Fibroblast of gingiva (primary cell): ENCODE data around the gene CA10.

ENCODE experiments used
- DNase-seq: peaks from one replicate; pipeline ENCODE4 v3.0.0-alpha.2; 2011; ENCODE audit warnings: low read depth

CA10 gene

GRCh38 chr17:51722994-51723393 lies 435.5 kb downstream of the CA10 start:
- DNase-seq, result no peak

- DNase-seq, result no peak
These were observed 436.8 kb downstream of the CA10 start for GRCh38 chr17:51721730-51722129.

DNA sequence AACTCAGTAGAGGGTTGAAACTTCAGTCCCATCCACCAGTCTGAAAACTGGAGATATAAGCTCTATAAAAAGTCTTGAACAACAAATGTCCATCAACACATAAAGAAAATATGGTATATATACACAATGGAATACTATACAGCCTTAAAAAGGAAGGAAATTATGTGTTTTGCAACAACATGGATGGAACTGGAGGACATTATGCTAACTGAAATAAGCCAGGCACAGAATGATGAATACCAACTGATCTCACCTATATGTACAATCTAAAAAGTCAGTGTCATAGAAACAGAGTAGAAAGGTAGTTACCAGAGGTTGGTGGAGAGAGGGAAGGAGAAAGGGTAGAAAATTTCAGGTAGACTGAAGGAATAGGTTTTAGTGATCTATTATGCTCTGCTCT lies 438.1 kb downstream of the CA10 start:
- no peak for DNase-seq

DNA sequence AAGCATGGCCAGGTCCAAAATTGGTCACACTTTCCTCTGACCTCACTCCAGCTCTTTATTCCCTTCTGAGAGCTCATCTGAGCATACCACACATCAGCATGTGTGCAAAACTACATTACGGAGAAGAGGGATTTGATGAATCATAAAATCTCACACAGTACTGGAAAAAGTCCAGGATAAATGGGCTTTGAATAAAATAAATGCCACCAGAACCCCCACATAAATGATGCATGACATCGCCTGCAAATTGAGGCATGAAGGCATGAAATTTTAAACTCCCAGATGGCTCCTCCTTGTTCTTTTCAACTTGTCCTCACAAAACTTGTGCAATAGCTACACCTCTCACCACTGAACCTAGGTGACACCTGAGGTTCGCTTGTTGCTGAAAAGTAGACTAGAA lies 439.5 kb downstream of the CA10 start:
- no peak for DNase-seq

- DNase-seq, result no peak
These were observed 446.9 kb downstream of the CA10 start for GRCh38 chr17:51711581-51711980.

- DNase-seq, result no peak
These were observed 447.9 kb downstream of the CA10 start for GRCh38 chr17:51710634-51710979.

GRCh38 chr17:51709694-51710633 lies 448.6 kb downstream of the CA10 start:
- no peak for DNase-seq

DNA sequence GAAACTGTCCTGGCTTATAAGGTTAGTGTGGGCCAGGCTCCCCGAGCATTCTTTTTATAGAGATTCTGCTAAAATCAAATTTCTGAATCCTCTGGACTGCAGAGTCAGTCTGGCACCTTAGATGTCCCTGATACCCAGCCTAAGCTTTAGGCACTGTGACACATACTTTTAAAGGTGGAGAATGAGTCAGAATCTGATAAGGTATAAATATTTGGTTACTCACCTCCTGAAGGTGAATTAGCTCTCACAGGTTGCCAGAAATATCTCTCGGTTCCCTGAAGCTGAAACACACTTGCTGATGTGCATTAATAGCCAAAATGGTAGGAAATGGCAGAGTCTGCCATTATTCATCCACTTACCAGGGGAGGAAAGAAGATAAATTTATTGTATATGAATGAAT lies 451.3 kb downstream of the CA10 start:
- DNase-seq, result no peak

DNA sequence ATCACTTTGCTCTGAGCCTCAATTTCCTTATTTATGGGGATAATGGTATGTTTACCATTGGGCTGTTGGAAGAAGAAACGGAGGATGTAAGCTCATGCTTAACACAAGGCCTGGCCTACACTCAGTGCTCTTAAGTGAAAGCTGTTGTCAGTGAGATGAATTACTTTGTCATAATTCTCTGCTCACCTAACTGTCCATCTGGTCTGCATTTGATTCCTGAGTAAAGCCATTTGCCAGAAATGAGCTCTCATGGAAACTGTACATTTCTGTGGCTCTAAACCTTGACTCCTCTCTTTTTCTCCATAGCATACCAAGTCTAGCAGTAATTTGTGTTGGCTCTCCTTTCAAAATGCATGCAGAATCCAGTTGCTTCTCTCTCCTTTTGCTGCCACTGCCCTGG lies 452.4 kb downstream of the CA10 start:
- DNase-seq, result no peak

GRCh38 chr17:51703361-51704341 lies 454.9 kb downstream of the CA10 start:
- DNase-seq, result no peak

DNA sequence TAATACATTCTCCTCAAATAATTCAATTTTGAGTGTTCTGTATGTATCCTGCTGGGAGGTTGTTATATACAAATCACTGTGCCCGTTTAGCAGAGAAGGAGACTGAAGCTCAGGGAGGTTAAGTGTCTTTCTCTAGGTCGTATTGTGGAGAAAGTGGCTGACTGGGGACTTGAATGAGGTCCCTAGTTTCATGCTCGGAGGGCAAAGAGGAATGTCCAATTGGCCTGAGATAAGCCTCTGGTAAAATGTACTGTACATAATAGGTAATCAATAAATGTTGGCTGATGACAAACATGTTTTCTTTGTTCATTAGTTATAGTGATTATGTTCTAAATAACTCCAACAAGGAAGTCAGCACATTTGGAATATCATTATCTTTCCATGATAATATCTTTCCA lies 455.6 kb downstream of the CA10 start:
- DNase-seq, result no peak

GRCh38 chr17:51701501-51701900 lies 457.0 kb downstream of the CA10 start:
- no peak for DNase-seq

- no peak for DNase-seq
These were observed 458.3 kb downstream of the CA10 start for GRCh38 chr17:51700011-51700760.

DNA sequence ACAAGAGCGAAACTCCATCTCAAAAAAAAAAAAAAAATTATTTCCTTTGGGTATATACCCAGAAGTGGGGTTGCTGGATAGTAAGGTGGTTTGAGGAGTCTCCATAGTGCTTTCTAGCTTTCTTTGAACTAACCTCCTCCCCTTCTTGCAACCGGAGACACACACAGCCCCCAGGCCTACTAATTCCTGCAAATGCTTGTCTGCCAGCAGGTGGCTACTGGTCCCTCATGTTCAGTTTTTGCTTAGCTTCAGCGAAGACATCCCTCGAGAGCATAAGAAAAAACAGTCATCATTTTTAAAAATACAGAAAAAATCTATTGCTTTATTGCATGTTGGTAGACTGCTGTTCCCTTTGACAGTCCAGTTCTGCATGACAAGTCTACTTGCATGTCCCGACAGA lies 459.2 kb downstream of the CA10 start:
- no peak for DNase-seq

GRCh38 chr17:51692917-51693316 lies 465.6 kb downstream of the CA10 start:
- DNase-seq, result no peak

GRCh38 chr17:51687887-51688286 lies 470.6 kb downstream of the CA10 start:
- no peak for DNase-seq

- DNase-seq, result no peak
These were observed 473.1 kb downstream of the CA10 start for GRCh38 chr17:51685287-51685909.

DNA sequence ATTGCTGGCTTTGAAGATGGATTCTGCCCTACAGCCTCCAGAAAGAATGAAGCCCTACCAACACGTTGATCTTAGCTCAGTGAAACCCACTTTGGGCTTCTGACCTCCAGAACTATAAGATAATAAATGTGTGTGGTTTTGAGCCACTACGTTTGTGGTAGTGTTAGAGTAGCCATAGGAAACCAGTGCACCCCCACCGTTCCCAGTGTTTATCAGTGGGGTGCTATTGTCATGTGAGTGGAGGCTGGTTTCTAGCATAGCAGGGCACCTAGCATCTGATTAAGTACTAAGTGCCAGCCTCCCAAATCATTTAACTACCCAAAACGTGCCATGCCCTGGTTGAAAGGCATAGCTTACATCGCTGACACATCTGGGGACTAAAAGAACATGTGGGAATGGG lies 474.3 kb downstream of the CA10 start:
- no peak for DNase-seq

DNA sequence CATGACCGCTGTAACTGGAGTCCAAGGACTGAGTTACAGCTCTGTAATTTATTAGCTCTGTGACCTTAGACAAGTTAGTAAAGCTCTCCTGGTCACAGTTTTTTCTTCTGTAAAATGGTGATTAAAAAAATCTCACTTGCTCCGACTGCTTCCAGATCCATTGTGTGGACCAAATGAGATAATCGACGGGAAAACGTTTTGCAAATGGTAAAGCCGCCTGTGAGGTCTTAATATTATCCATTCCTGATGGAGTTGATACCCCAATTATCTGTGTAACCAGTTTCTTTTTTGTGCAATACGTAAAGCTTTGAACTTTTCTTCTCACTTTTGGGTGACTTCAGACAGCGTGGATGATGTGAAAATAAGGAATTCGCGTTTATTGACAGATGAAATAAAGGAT lies 475.2 kb downstream of the CA10 start:
- DNase-seq, result no peak

GRCh38 chr17:51682115-51682514 lies 476.4 kb downstream of the CA10 start:
- no peak for DNase-seq

- no peak for DNase-seq
These were observed 480.6 kb downstream of the CA10 start for GRCh38 chr17:51677875-51678274.
